ENCODE data around the gene PARD3B.
A peak's percentile ranks its signal among the peaks of the same experiment; 100 is the strongest.

PARD3B gene

GRCh38 chr2:204670124-204670523 is 124.8 kb downstream of the PARD3B start:
- no peak for DNase-seq (ENCODE audit: low read depth)
- no peak for TF ChIP-seq CTCF (IDR thresholded peaks at IDR 0.05; ENCODE audit: low read length, missing control alignments)
- no peak overlapping the region for H3K4me3 ChIP-seq (replicated peaks; ENCODE audit: low read depth, low read length)

- H3K4me3 ChIP-seq (replicated peaks; ENCODE audit: low read depth, low read length) = no peak overlapping the region
- no peak for DNase-seq (ENCODE audit: low read depth)
- no peak for TF ChIP-seq CTCF (IDR thresholded peaks at IDR 0.05; ENCODE audit: low read length, missing control alignments)
Measured at GRCh38 chr2:204670756-204671155, 125.5 kb downstream of the PARD3B start.

- no peak for DNase-seq (ENCODE audit: low read depth)
- no peak overlapping the region for H3K4me3 ChIP-seq (replicated peaks; ENCODE audit: low read depth, low read length)
- TF ChIP-seq CTCF (IDR thresholded peaks at IDR 0.05; ENCODE audit: low read length, missing control alignments) = no peak
Measured at GRCh38 chr2:204672772-204673171, 127.5 kb downstream of the PARD3B start.

- no peak overlapping the region for H3K4me3 ChIP-seq (replicated peaks; ENCODE audit: low read depth, low read length)
- no peak for TF ChIP-seq CTCF (IDR thresholded peaks at IDR 0.05; ENCODE audit: low read length, missing control alignments)
- DNase-seq (ENCODE audit: low read depth) = peak; percentile 56
Measured at GRCh38 chr2:204673877-204674276, 128.6 kb downstream of the PARD3B start.

- TF ChIP-seq CTCF (IDR thresholded peaks at IDR 0.05; ENCODE audit: low read length, missing control alignments) = no peak
- no peak overlapping the region for H3K4me3 ChIP-seq (replicated peaks; ENCODE audit: low read depth, low read length)
- DNase-seq (ENCODE audit: low read depth) = no peak
Measured at GRCh38 chr2:204678031-204678430, 132.8 kb downstream of the PARD3B start.

- no peak for TF ChIP-seq CTCF (IDR thresholded peaks at IDR 0.05; ENCODE audit: low read length, missing control alignments)
- DNase-seq (ENCODE audit: low read depth) = peak; percentile 31
- no peak overlapping the region for H3K4me3 ChIP-seq (replicated peaks; ENCODE audit: low read depth, low read length)
Measured at GRCh38 chr2:204680576-204680975, 135.3 kb downstream of the PARD3B start.

GRCh38 chr2:204681412-204681811 is 136.1 kb downstream of the PARD3B start:
- H3K4me3 ChIP-seq (replicated peaks; ENCODE audit: low read depth, low read length) = no peak overlapping the region
- TF ChIP-seq CTCF (IDR thresholded peaks at IDR 0.05; ENCODE audit: low read length, missing control alignments) = no peak
- DNase-seq (ENCODE audit: low read depth) = no peak

Measured in fibroblast of pulmonary artery (primary cell).